Brain microvascular endothelial cell (primary cell): ENCODE results near the gene RABEPK.
"Not testable (repeated sequence)": the region's sequence is repeated elsewhere in the genome, so short reads cannot be mapped to it uniquely, and the experiment has no call there.

Experiments
- DNase-seq: peaks from one replicate; pipeline ENCODE4 v3.0.0-alpha.2; 2020
- H3K27ac ChIP-seq: fragments of 250-450 bp; sonication (Bioruptor Pico); 2 replicates; pipeline ENCODE4 v1.5.1; 2020; ENCODE audit warnings: mild to moderate bottlenecking, moderate library complexity
- H3K27me3 ChIP-seq: fragments of 250-450 bp; sonication (Bioruptor Pico); replicated peaks from 2 replicates; pipeline ENCODE4 v1.5.1; 2020; ENCODE audit warnings: mild to moderate bottlenecking
- H3K36me3 ChIP-seq: fragments of 250-450 bp; sonication (Bioruptor Pico); replicated peaks from 2 replicates; pipeline ENCODE4 v1.5.1; 2020; ENCODE audit warnings: mild to moderate bottlenecking
- H3K4me3 ChIP-seq: 2 replicates; pipeline ENCODE4 v1.5.1; 2011; ENCODE audit warnings: low read depth, mild to moderate bottlenecking, control low read depth, low read length, moderate library complexity
- CTCF ChIP-seq: IDR thresholded peaks from 2 replicates; pipeline ENCODE4 v1.5.1; 2011; ENCODE audit warnings: low read depth, mild to moderate bottlenecking, moderate library complexity, low read length, control low read depth, inconsistent platforms; ENCODE audit errors: missing control alignments
- in situ Hi-C: cut with HindIII; loops from 2 replicates; pipeline ENCODE4 v1.10.0; 2017; ENCODE audit warnings: low sequenced_read_pairs, low pct_ligation_motif_present

RABEPK gene

DNA sequence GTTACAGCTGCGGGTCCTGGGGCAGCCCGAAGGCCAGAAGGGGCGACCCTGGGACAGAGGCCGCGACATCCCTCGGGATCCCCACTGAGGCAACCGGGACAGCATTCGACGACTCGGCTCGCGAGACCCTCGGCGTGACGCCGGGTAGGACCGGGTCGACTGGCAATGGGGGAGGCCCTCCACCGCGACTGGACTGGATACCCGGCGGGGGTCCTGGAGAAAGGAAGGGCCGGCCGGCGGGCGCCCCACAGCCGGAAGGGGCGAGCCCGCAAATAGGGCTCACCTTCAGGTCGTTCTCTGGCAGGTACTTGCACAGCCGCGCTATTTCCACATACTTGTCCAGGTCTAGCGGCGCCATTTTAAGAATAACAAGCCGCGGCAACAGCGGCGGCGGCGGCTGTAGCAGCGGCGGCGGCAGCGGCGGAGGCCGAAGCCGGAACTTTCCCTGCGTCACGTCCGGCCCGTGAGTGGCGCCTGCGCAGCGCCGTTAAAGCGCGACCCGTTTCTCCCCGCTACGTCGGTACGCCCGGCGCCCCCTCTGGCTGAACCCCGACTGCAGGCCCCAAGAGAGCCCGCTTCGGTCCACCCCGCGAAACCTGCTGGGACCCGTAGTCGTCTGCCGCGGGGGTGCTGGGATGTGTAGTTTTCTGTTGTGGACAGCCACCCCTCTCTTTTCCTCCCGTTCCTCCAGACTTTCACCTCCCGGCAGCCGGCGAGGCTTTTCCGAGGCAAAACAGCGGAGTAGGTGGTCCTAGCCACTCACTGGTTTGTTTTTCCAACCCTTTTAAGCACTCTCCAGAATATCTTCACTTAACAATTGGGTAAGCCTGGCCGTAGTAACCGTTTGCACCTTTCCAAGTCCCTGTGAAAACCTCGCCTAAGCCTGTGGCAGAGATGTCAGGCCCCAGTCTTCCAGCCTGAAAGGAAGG, 10.7 kb upstream of the RABEPK start, which contains the start of gene PPP6C:
PPP6C (minus strand) TSS at position 443 of the 929 bp plus-strand sequence; CDS start at position 358, 85 bp downstream.
- peak; percentile 80 for TF ChIP-seq CTCF
- peak; percentile 92 for DNase-seq
- no peaks in the 10 kb centered on the region for H3K36me3 ChIP-seq
- in situ Hi-C loops: no loop called here
- H3K27me3 ChIP-seq: no peaks in the 10 kb centered on the region
- H3K4me3 ChIP-seq: peak within 1 kb of the TSS; percentile 99
- H3K27ac ChIP-seq: peak within 1 kb of the TSS; percentile 84

DNA sequence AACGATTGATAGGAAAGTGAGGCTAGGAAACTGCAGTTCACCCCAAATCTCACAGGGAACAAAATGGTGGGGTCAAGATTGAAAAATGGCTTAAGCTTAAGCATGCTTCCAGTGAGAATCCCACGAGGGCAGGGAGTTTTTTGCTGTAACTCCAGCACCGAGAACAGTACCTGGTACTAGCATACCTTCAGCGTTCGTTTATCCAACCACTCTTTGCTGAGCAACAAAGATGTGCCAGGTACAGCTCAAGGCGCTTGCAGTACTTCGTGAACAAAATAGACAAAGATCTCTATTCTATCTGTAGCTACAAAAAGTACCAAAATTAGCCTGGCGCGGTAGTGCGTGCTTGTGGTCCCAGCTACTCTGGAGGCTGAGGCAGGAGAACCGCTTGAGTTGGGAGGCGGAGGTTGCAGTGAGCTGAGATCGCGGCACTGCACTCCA, 10.0 kb upstream of the RABEPK start:
- Histone ChIP-seq H3K36me3 (no peaks in the 10 kb centered on the region), H3K27ac (peak overlapping the region; percentile 84), H3K27me3 (no peaks in the 10 kb centered on the region), H3K4me3 (peak overlapping the region; percentile 99)
- in situ Hi-C loops: no loop called here
- no peak for DNase-seq
- TF ChIP-seq CTCF: no peak

DNA sequence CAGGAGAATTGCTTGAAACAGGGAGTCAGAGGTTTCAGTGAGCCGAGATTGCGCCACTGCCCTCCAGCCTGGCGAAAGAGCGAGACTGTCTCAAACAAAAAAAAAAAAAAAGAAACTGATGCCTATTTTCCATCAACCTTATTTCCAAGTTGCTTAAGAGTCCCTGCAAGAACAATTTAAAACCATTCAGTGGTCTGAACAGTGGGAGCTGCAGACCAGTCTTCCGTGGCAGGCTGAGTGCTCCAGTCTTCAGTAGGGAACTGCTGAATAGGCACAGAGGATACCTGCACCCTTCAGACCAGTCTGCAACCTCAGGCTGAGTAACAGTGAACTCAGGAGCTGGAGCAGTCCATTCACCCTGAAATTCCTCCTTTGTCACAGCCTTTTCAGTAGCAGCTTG, 5.9 kb upstream of the RABEPK start:
- H3K36me3 ChIP-seq, H3K27ac ChIP-seq, DNase-seq, H3K4me3 ChIP-seq, H3K27me3 ChIP-seq, in situ Hi-C loops: not testable (repeated sequence)

DNA sequence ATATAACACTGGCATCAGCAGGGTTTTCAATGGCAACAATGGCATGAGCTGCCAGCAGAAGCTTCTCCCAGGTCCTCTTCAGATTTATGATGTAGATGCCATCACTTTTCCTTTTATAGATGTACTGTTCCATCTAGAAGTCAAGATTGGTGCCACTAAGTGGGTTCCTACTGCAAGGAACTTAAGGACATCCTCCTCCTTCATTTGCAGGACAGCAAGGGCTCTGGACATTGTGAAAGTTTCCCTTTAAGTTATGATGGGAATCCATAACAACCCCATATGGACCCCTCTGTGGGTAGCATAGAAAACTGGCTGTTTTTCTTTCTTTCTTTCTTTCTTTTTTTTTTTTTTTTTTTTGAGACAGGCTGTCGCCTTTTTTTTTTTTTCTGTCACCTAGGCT, 4.8 kb upstream of the RABEPK start:
- H3K36me3 ChIP-seq, H3K27me3 ChIP-seq, H3K27ac ChIP-seq, H3K4me3 ChIP-seq, in situ Hi-C loops, DNase-seq: not testable (repeated sequence)

GRCh38 chr9:125202846-125203618, 2.7 kb downstream of the RABEPK start:
- Histone ChIP-seq H3K4me3 (no peak overlapping the region), H3K27ac (no peak overlapping the region), H3K27me3 (no peaks in the 10 kb centered on the region), H3K36me3 (peaks cover 38% of the 10 kb centered on the region)
- no peak for TF ChIP-seq CTCF
- no peak for DNase-seq
- in situ Hi-C loops: no loop called here

GRCh38 chr9:125204477-125204876, 4.1 kb downstream of the RABEPK start:
- no peak for TF ChIP-seq CTCF
- H3K36me3 ChIP-seq: peaks cover 45% of the 10 kb centered on the region
- no peak for DNase-seq
- no peaks in the 10 kb centered on the region for H3K27me3 ChIP-seq
- H3K27ac ChIP-seq: no peak overlapping the region
- no peak overlapping the region for H3K4me3 ChIP-seq
- in situ Hi-C loops: no loop called here
